Measurements from ENCODE around the gene NPAT. TPM values are rescaled to one million over a fixed set of nuclear protein-coding genes. Genes with fewer than 3 reads are reported as not detected.

Gene NPAT
- total RNA-seq, 1 experiment from 2014 or later = 16.6 TPM

GRCh38 chr11:108235192-108235591 is 12.8 kb upstream of the NPAT start:
- ATAC-seq (no peak), DNase-seq (ENCODE audit: low read depth, low spot score) (no peak)
- H3K9me3 ChIP-seq (ENCODE audit: control insufficient read depth, insufficient read depth, low read depth, low read length) = no peaks in the 10 kb centered on the region
- H3K4me3 ChIP-seq (ENCODE audit: low read depth in 2 of 2, low read length in 2 of 2) = no peak overlapping the region
- no peaks in the 10 kb centered on the region for H3K27me3 ChIP-seq (ENCODE audit: control insufficient read depth, insufficient read depth, low read length)
- peaks cover 14% of the 10 kb centered on the region for H3K36me3 ChIP-seq (ENCODE audit: control insufficient read depth, insufficient read depth, low read length)
- BruUV-seq (replicated peaks) = no TSS peak
- POLR2A ChIA-PET = interaction anchor here (0.7 kb wide), 1 partner anchor 18 kb away, joined by 3 read pairs; no protein-coding TSS in a partner anchor
- intact Hi-C loops (cut with micrococcal nuclease; ENCODE audit: unreplicated experiment) = no loop called here
- TF ChIP-seq TCF7L2 (IDR thresholded peaks at IDR 0.05; ENCODE audit: low read depth, low read length) = no peak
- no peaks in the 10 kb centered on the region for H3K4me1 ChIP-seq (ENCODE audit: control insufficient read depth, insufficient read depth, low read length)
- CTCF ChIA-PET = no interaction called here
- in situ Hi-C loops (cut with HindIII; ENCODE audit: low pct_unique_long_range_greater_than_20kb, low sequenced_read_pairs) = no loop called here
- H3K27ac ChIP-seq (ENCODE audit: low read length) = no peak overlapping the region

- no peak overlapping the region for H3K27ac ChIP-seq (ENCODE audit: low read length)
- DNase-seq (ENCODE audit: low read depth, low spot score) = no peak
- no peak for TF ChIP-seq REST (IDR thresholded peaks at IDR 0.05; ENCODE audit: insufficient read depth in 1 of 2, low read depth in 2 of 2, low read length in 1 of 2)
- no peak for TF ChIP-seq TCF7L2 (IDR thresholded peaks at IDR 0.05; ENCODE audit: low read depth, low read length)
- TF ChIP-seq SIN3A (IDR thresholded peaks at IDR 0.05; ENCODE audit: borderline replicate concordance, insufficient read depth, low read depth, low read length) = no peak
- TF ChIP-seq POLR2AphosphoS5 (IDR thresholded peaks at IDR 0.05; ENCODE audit: low read depth, low read length) = no peak
- TF ChIP-seq CTCF (IDR thresholded peaks at IDR 0.05) = no peak
- H3K4me3 ChIP-seq (ENCODE audit: low read depth in 2 of 2, low read length in 2 of 2) = no peak overlapping the region
- BruUV-seq (replicated peaks) = no TSS peak
- no peak; the same call in 1 of the 2 replicates for ATAC-seq
- in situ Hi-C loops (cut with HindIII; ENCODE audit: low pct_unique_long_range_greater_than_20kb, low sequenced_read_pairs) = no loop called here
- peaks cover 19% of the 10 kb centered on the region for H3K36me3 ChIP-seq (ENCODE audit: control insufficient read depth, insufficient read depth, low read length)
- no peaks in the 10 kb centered on the region for H3K9me3 ChIP-seq (ENCODE audit: control insufficient read depth, insufficient read depth, low read depth, low read length)
- intact Hi-C loops (cut with micrococcal nuclease; ENCODE audit: unreplicated experiment) = no loop called here
- ChIA-PET POLR2A (interaction anchor here (0.6 kb wide), 1 partner anchor 118 kb away, joined by 7 read pairs; no protein-coding TSS in a partner anchor), CTCF (interaction anchor here (0.5 kb wide), 1 partner anchor 99 kb away, joined by 4 read pairs; no protein-coding TSS in a partner anchor)
- H3K27me3 ChIP-seq (ENCODE audit: control insufficient read depth, insufficient read depth, low read length) = no peaks in the 10 kb centered on the region
- H3K4me1 ChIP-seq (ENCODE audit: control insufficient read depth, insufficient read depth, low read length) = no peaks in the 10 kb centered on the region
Observed at GRCh38 chr11:108233277-108233945, 11.0 kb upstream of the NPAT start.

GRCh38 chr11:108228251-108228650 is 5.8 kb upstream of the NPAT start:
- Histone ChIP-seq H3K4me3 (ENCODE audit: low read depth in 2 of 2, low read length in 2 of 2) (no peak overlapping the region), H3K27me3 (ENCODE audit: control insufficient read depth, insufficient read depth, low read length) (no peaks in the 10 kb centered on the region), H3K27ac (ENCODE audit: low read length) (no peak overlapping the region), H3K36me3 (ENCODE audit: control insufficient read depth, insufficient read depth, low read length) (peaks cover 24% of the 10 kb centered on the region), H3K9me3 (ENCODE audit: control insufficient read depth, insufficient read depth, low read depth, low read length) (no peaks in the 10 kb centered on the region), H3K4me1 (ENCODE audit: control insufficient read depth, insufficient read depth, low read length) (peaks cover 16% of the 10 kb centered on the region)
- POLR2A ChIA-PET = no interaction called here
- intact Hi-C loops (cut with micrococcal nuclease; ENCODE audit: unreplicated experiment) (no loop called here), in situ Hi-C loops (cut with HindIII; ENCODE audit: low pct_unique_long_range_greater_than_20kb, low sequenced_read_pairs) (no loop called here)
- BruUV-seq (replicated peaks) = no TSS peak
- no peak for TF ChIP-seq SIN3A (IDR thresholded peaks at IDR 0.05; ENCODE audit: borderline replicate concordance, insufficient read depth, low read depth, low read length)
- TF ChIP-seq POLR2AphosphoS5 (IDR thresholded peaks at IDR 0.05; ENCODE audit: low read depth, low read length) = no peak
- no peak for TF ChIP-seq REST (IDR thresholded peaks at IDR 0.05; ENCODE audit: insufficient read depth in 1 of 2, low read depth in 2 of 2, low read length in 1 of 2)
- TF ChIP-seq CTCF (IDR thresholded peaks at IDR 0.05) = no peak
- TF ChIP-seq TCF7L2 (IDR thresholded peaks at IDR 0.05; ENCODE audit: low read depth, low read length) = no peak
- DNase-seq (ENCODE audit: low read depth, low spot score) (no peak), ATAC-seq (no peak)
- CTCF ChIA-PET = no interaction called here

Data from Panc1 (cell line).